C4-2B (cell line): ENCODE measurements around the gene B3GALT5.

Source experiments
- H3K27ac ChIP-seq: fragments of 450-650 bp; 2 replicates; pipeline ENCODE4 v1.5.1; 2017
- CTCF ChIP-seq: fragments of 450-650 bp; conservative IDR thresholded peaks from 2 replicates; pipeline ENCODE4 v1.5.1; 2017; ENCODE audit warnings: mild to moderate bottlenecking
- ZFX ChIP-seq: fragments of 450-650 bp; IDR thresholded peaks from 2 replicates; pipeline ENCODE4 v1.6.1; 2017

Gene B3GALT5

GRCh38 chr21:39630191-39630591 is 17.5 kb downstream of the B3GALT5 start:
- H3K27ac ChIP-seq, result no peak overlapping the region
- TF ChIP-seq CTCF, result no peak
- no peak for TF ChIP-seq ZFX

- H3K27ac ChIP-seq, result no peak overlapping the region
- TF ChIP-seq ZFX (no peak), CTCF (no peak)
These were observed 18.1 kb downstream of the B3GALT5 start for GRCh38 chr21:39630827-39631226.

GRCh38 chr21:39631842-39632562 is 19.3 kb downstream of the B3GALT5 start:
- H3K27ac ChIP-seq, result no peak overlapping the region
- TF ChIP-seq CTCF, result no peak
- TF ChIP-seq ZFX, result no peak

GRCh38 chr21:39632796-39633442 is 20.2 kb downstream of the B3GALT5 start:
- TF ChIP-seq ZFX, result no peak
- TF ChIP-seq CTCF, result no peak
- H3K27ac ChIP-seq, result no peak overlapping the region

GRCh38 chr21:39633770-39634181 is 21.0 kb downstream of the B3GALT5 start:
- no peak for TF ChIP-seq CTCF
- no peak for TF ChIP-seq ZFX
- no peak overlapping the region for H3K27ac ChIP-seq

- TF ChIP-seq CTCF (no peak), ZFX (no peak)
These were observed 21.8 kb downstream of the B3GALT5 start for GRCh38 chr21:39634507-39634906.

GRCh38 chr21:39637197-39637970 is 24.6 kb downstream of the B3GALT5 start:
- H3K27ac ChIP-seq, result no peak overlapping the region

More at GRCh38 chr21:39634507-39634906, 21.8 kb downstream of the B3GALT5 start:
- H3K27ac ChIP-seq, result no peak overlapping the region

More at GRCh38 chr21:39637197-39637970, 24.6 kb downstream of the B3GALT5 start:
- no peak for TF ChIP-seq CTCF
- TF ChIP-seq ZFX, result no peak
